Activated CD4-positive, alpha-beta T cell treated with anti-CD3 and anti-CD28 coated beads, Interleukin-2, amount 50 U/mL, for 4 hours (primary cell): Measurements from ENCODE around the gene COX8A.
"Not testable (repeated sequence)": the region's sequence is repeated elsewhere in the genome, so short reads cannot be mapped to it uniquely, and the experiment has no call there.

ENCODE experiments used
- DNase-seq, 2 experiments: peaks; one replicate each; pipeline ENCODE4 v3.0.0-alpha.2; 2020

COX8A gene

GRCh38 chr11:63974259-63975143 lies at the start of gene COX8A:
Gene COX8A (plus strand): TSS chr11:63974620. CDS start chr11:63974681, 61 bp downstream.
- DNase-seq = peak; percentile 93

DNA sequence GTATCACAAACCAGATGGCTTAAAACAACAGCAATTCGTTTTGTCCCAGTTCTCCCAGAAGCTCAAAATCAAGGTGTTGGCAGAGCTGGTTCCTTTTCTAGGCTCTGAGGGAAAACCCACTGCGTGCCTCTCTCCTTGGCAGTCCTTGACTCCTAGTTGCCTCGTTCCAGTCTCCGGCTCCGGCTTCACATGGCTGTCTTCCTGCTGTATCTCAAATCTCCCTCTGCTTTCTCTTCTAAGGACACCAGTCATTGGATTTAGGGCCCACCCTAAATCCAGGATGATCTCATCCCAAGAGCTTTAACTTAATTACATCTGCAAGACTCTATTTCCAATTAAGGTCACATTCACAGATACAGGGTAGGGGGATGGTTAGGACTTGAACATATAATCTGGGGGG lies 44.8 kb upstream of the COX8A start:
- no peak for DNase-seq

DNA sequence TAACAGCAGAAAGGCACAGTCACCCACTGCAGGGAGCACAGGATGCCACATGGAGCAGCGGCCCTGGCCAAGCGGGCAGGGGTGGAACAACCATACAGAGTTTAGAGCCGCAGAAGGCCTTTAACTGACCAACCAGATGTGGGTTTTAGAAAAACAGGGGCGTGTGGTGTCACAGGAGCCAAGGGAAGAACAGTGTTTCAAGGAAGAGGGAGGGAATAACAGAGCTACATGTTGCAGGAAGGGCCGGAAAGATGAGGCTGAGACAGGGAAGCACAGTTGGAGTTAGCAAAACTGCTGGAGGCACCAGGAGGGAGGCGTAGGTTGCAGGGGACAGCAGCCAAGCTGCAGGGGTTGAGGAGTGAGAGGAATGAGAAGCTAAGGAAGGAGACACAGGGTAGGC lies 43.4 kb upstream of the COX8A start:
- DNase-seq = no peak

GRCh38 chr11:63931876-63932275 lies 42.5 kb upstream of the COX8A start:
- no peak for DNase-seq

DNA sequence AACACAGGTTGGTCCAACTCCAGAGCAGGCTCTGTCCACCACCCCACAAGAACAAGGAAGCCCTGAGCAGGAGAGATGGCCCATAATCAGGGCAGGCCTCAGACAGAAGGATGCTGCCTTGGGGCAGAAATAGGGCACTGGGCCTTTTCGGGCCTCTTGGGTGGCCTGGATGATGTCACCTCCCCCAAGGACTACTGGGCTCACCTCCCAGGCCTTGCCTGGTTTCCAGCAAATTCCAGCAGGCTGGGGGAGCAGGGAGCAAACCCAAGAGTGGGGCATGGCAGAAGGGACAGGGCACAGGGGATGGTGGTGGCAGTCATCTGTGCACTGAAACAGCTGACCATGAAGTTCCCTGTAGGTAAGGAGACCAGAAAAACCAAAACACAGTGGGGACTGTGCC lies 41.0 kb upstream of the COX8A start:
- DNase-seq = no peak

- DNase-seq = no peak
Observed at GRCh38 chr11:63937713-63938478, 36.5 kb upstream of the COX8A start.

- DNase-seq = peak; percentile 82 to 87
Observed at GRCh38 chr11:63938479-63939396, 35.7 kb upstream of the COX8A start, which contains the start of gene NAA40. Gene NAA40 (plus strand): TSS chr11:63939002. CDS start chr11:63939097, 95 bp downstream.

GRCh38 chr11:63939397-63939891 lies 35.0 kb upstream of the COX8A start:
- no peak for DNase-seq

GRCh38 chr11:63940786-63941185 lies 33.6 kb upstream of the COX8A start:
- DNase-seq = no peak

DNA sequence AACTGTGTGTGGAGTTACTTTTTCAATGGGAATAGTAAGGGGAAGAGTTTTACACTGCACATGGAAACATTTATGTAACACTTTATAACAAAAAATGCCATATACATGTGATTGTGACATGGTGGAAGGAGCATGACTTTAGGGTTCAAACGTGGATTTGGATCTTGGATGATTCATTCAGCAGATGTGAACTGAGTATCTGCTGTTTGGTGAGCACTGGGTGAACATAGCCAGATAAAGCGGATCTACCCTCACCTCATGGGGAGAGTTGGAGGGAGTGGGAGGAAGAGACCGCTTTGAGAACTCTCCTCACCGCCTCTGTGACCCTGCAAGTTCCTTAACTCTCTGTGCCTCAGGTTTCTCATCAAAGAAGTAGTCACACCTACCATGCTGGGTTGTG lies 32.5 kb upstream of the COX8A start:
- DNase-seq = no peak

GRCh38 chr11:63942803-63943202 lies 31.6 kb upstream of the COX8A start:
- no peak for DNase-seq

- DNase-seq = no peak
Observed at GRCh38 chr11:63944987-63945386, 29.4 kb upstream of the COX8A start.

- peak; percentile 42 to 50 for DNase-seq
Observed at GRCh38 chr11:63945477-63946163, 28.8 kb upstream of the COX8A start.

DNA sequence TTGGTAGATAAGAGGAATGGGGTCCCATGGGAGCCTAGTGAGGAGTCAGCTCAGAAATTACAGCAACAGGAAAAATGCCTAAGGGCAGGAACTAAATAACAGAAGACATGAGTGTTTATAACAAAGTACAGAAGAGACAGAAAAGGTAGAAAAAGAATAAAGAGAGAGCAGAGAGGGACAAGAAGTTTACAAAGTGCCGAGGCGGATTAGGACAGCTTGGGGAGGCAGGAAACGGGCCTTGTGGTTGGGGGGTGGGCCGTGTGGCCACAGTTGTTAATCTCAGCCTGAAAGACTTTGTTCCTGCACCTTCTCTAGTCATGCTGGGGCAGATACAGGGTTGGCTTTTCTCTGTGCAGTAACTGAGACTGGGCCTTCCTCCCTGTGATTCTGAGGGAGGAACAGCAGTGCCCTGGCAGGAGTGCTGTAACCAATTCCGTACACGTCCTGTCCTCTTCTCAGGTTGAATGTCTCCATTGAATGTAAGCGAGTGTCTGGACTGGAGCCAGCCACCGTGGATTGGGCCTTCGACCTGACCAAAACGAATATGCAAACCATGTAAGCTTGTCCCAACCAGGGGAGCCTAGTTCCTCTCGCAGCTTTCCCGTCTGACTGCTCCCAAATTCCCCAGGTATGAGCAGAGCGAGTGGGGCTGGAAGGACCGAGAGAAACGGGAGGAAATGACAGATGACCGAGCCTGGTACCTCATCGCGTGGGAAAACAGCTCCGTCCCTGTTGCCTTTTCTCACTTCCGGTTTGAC lies 22.5 kb upstream of the COX8A start:
- no peak for DNase-seq

- DNase-seq = no peak
Observed at GRCh38 chr11:63952570-63952969, 21.9 kb upstream of the COX8A start.

DNA sequence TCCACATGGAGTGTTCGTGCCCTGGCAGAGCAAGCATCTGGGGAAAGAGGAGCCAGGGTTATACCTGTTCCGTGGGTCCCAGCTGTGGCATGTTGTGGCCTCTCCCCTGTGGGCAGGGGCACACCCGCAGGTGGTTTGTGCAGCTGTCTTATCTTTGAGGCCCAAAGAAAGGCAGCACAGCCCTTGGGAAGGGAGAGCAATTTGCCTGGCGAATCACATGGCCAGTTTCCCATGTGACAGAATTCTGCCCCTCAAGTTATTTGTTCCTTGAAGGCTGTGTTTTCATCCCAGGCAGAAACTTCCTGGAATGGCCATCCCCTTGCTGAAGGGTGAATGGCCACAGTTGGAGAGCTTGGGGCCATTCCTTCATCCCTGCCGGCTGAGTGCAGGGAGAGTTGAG lies 16.4 kb upstream of the COX8A start:
- DNase-seq = no peak

DNA sequence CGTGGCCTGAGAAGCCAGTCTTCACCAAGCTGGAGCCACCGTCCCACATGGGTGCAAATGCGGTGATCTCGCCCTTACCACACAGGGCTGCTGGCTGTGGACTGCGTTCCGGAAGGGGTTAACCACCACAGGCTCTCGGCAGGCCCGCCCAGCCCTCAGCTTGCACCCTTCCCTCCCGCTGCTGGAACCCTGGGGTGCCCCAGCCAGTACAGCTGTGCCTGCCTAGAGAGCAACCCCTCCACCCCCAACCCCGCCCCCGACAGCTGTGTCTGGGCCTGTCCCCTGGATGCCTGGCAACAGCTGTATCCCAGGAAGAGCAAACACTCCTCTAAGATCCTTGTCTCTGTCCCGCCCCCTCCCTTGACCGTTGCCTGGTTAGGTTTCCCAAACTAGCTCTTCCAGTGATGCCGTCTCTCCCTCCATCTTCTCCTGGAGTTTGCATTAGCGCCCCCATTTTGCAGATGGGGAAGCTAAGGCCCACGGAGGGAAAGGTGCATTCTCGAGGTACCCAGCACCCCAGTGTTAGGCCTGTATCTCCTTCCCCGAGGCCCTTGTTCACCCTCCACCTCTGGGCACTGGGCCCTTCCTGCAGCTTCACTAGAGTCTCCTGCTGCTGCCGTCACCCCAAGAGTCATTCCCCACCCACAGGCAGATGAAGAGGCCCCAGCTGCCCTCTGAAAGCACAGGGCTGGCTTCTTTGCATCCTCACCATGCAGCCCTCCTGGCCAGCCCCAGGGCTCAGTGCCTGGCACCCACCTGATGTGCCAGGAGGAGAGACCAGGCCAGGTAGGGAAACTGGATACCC lies 12.6 kb upstream of the COX8A start:
- no peak for DNase-seq

DNA sequence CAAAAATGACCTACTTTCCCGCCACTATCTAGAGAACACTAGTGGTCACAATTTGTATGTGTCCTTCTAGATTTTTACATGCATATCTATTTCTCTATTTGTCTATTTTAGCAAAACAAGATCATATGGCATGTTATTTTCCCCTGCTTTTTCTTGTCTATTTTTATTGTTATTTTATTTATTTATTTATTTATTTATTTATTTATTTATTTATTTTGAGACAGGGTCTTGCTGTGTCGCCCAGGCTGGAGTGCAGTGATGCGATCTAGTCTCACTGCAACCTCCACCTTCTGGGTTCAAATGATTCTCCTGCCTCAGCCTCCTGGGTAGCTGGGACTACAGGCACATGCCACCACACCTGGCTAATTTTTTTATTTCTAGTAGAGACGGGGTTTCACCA lies 10.5 kb upstream of the COX8A start:
- not testable (repeated sequence) for DNase-seq

- no peak for DNase-seq
Observed at GRCh38 chr11:63966444-63966843, 8.0 kb upstream of the COX8A start.

GRCh38 chr11:63969461-63969860 lies 5.0 kb upstream of the COX8A start:
- DNase-seq = no peak
